IMR-90 (cell line): ENCODE measurements around the gene TMEM14B. TPM values are rescaled to one million over a fixed set of nuclear protein-coding genes. Genes with fewer than 3 reads are reported as not detected.
"Not testable (repeated sequence)": the region's sequence is repeated elsewhere in the genome, so short reads cannot be mapped to it uniquely, and the experiment has no call there.

Experiments used
- ATAC-seq: fragments of 200-7000 bp; cut with Tn5 transposase; 2 replicates; pipeline ENCODE4 v1.9.1; 2020; ENCODE audit warnings: low read depth, mild to moderate bottlenecking, moderate library complexity
- BruUV-seq: library from RNA; stranded (reverse); fragments of 400-500 nt; replicated peaks from 2 replicates; lab custom pipeline; 2021; lab: Mats Ljungman, UMichigan
- CTCF ChIA-PET: fragments of 300-600 bp; formaldehyde crosslinking; extraction: SDS; loops from one replicate; lab custom pipeline; 2021; ENCODE audit warnings: antibody characterized with exemption; lab: Yijun Ruan, JAX
- POLR2A ChIA-PET: fragments of 300-600 bp; sonication (Branson Sonifier 250); formaldehyde crosslinking; loops from one replicate; lab custom pipeline; 2022; ENCODE audit warnings: antibody characterized with exemption; ENCODE audit not compliant: unreplicated experiment; lab: Charles Lee
- DNase-seq: peaks from one replicate; pipeline ENCODE4 v3.0.0; 2013
- H2AFZ ChIP-seq: replicated peaks from 2 replicates; pipeline ENCODE3; 2013; ENCODE audit warnings: low read length, mild to moderate bottlenecking; ENCODE audit not compliant: poor library complexity
- H2AK5ac ChIP-seq: 2 replicates; pipeline ENCODE4 v1.6.1; 2013; ENCODE audit warnings: low read depth, low read length, inconsistent platforms
- H2AK9ac ChIP-seq: replicated peaks from 2 replicates; pipeline ENCODE3; 2013; ENCODE audit warnings: mild to moderate bottlenecking, low read depth, low read length, moderate library complexity; ENCODE audit not compliant: poor library complexity
- H2BK120ac ChIP-seq: 2 replicates; pipeline ENCODE4 v1.6.1; 2013; ENCODE audit warnings: low read depth, low read length, inconsistent platforms
- H2BK15ac ChIP-seq: 3 replicates; pipeline ENCODE4 v1.6.1; 2013; ENCODE audit warnings: low read depth, low read length, inconsistent platforms
- H2BK20ac ChIP-seq: 2 replicates; pipeline ENCODE4 v1.6.1; 2013; ENCODE audit warnings: low read depth, mild to moderate bottlenecking, inconsistent platforms, low read length, moderate library complexity
- H2BK5ac ChIP-seq: 2 replicates; pipeline ENCODE4 v1.6.1; 2013; ENCODE audit warnings: mild to moderate bottlenecking, low read depth, low read length, inconsistent platforms; ENCODE audit not compliant: poor library complexity, severe bottlenecking
- H3K14ac ChIP-seq: replicated peaks from 2 replicates; pipeline ENCODE4 v1.6.1; 2013; ENCODE audit warnings: low read depth, low read length, inconsistent platforms
- H3K18ac ChIP-seq: 2 replicates; pipeline ENCODE4 v1.6.1; 2013; ENCODE audit warnings: low read depth, low read length, control low read depth
- H3K23ac ChIP-seq: 2 replicates; pipeline ENCODE4 v1.6.1; 2013; ENCODE audit warnings: low read depth, low read length, inconsistent platforms
- H3K27ac ChIP-seq: 2 replicates; pipeline ENCODE4 v1.5.1; 2013; ENCODE audit warnings: mild to moderate bottlenecking, control low read depth, low read length; ENCODE audit not compliant: insufficient read depth
- H3K27me3 ChIP-seq: 2 replicates; pipeline ENCODE4 v1.6.1; 2013; ENCODE audit warnings: low read length; ENCODE audit not compliant: control insufficient read depth, insufficient read depth
- H3K36me3 ChIP-seq: 2 replicates; pipeline ENCODE4 v1.6.1; 2013; ENCODE audit warnings: low read length, mixed read lengths; ENCODE audit not compliant: control insufficient read depth, insufficient read depth
- H3K4ac ChIP-seq: 2 replicates; pipeline ENCODE4 v1.6.1; 2013; ENCODE audit warnings: low read depth, low read length, inconsistent platforms
- H3K4me1 ChIP-seq: 2 replicates; pipeline ENCODE4 v1.6.1; 2013; ENCODE audit warnings: low read length, mixed read lengths; ENCODE audit not compliant: control insufficient read depth, insufficient read depth
- H3K4me2 ChIP-seq: 2 replicates; pipeline ENCODE4 v1.6.1; 2013; ENCODE audit warnings: low read depth, mild to moderate bottlenecking, control low read depth, low read length, moderate library complexity
- H3K4me3 ChIP-seq: 2 replicates; pipeline ENCODE4 v1.5.1; 2013; ENCODE audit warnings: low read depth, mild to moderate bottlenecking, control low read depth, low read length, moderate library complexity; ENCODE audit not compliant: insufficient read depth
- H3K56ac ChIP-seq: 2 replicates; pipeline ENCODE4 v1.6.1; 2013; ENCODE audit warnings: low read length, inconsistent platforms; ENCODE audit not compliant: insufficient read depth; ENCODE audit errors: extremely low read depth
- H3K79me1 ChIP-seq, 2 experiments: 2 replicates each; pipeline ENCODE4 v1.6.1; 2013; ENCODE audit warnings: low read length in 2 of 2, inconsistent platforms in 1 of 2, low read depth in 1 of 2
- H3K9ac ChIP-seq: 2 replicates; pipeline ENCODE4 v1.6.1; 2013; ENCODE audit warnings: low read depth, low read length, control low read depth
- H3K9me1 ChIP-seq: 2 replicates; pipeline ENCODE4 v1.6.1; 2013; ENCODE audit warnings: low read length, inconsistent platforms; ENCODE audit not compliant: insufficient read depth
- H3K9me3 ChIP-seq: 2 replicates; pipeline ENCODE4 v1.6.1; 2013; ENCODE audit warnings: low read length; ENCODE audit not compliant: control insufficient read depth, insufficient read depth
- H4K20me1 ChIP-seq: 2 replicates; pipeline ENCODE4 v1.6.1; 2013; ENCODE audit warnings: low read length, inconsistent platforms; ENCODE audit not compliant: insufficient read depth
- H4K5ac ChIP-seq: 2 replicates; pipeline ENCODE4 v1.6.1; 2013; ENCODE audit warnings: mild to moderate bottlenecking, low read depth, low read length, control low read depth
- H4K8ac ChIP-seq, 2 experiments: 2 replicates each; pipeline ENCODE4 v1.6.1; 2013; ENCODE audit warnings: low read depth in 2 of 2, low read length in 2 of 2, control low read depth in 1 of 2, inconsistent platforms in 1 of 2
- H4K91ac ChIP-seq: 2 replicates; pipeline ENCODE4 v1.6.1; 2013; ENCODE audit warnings: low read depth, low read length, inconsistent platforms; ENCODE audit not compliant: insufficient read depth
- WGBS, 2 experiments: methylation state at CpG; one replicate each; pipeline versions ENCODE4 v1.1.5 to v1.1.7; 2013; ENCODE audit warnings: missing lambda C conversion rate in 2 of 2; ENCODE audit not compliant: insufficient read length in 1 of 2; ENCODE audit errors: extremely low coverage in 2 of 2; 5-methylcytosine and 5-hydroxymethylcytosine counted together
- dilution Hi-C: fragments of 300-500 bp; cut with HindIII; formaldehyde crosslinking; loops from one replicate; pipeline ENCODE4 v1.14.3; 2018; ENCODE audit warnings: low sequenced_read_pairs; ENCODE audit not compliant: unreplicated experiment
- in situ Hi-C: fragments of 300-500 bp; cut with MboI; formaldehyde crosslinking; loops from 3 replicates; pipeline ENCODE4 v1.14.3; 2019; ENCODE audit warnings: low sequenced_read_pairs, inconsistent platforms, mixed read lengths
- intact Hi-C: fragments of 100-400 bp; cut with micrococcal nuclease; formaldehyde crosslinking; loops from 2 replicates; pipeline ENCODE4 v1.10.0; 2022
- polyA plus RNA-seq, 3 experiments: library from polyadenylated mRNA; depleted of rRNA; stranded (reverse); fragments of >200 nt; gene quantifications; 2 replicates each; pipeline ENCODE4 v1.2.3, GENCODE V29; 2012; ENCODE audit warnings: low replicate concordance in 1 of 3
- total RNA-seq: library from RNA; depleted of rRNA; stranded (reverse); fragments of >200 nt; gene quantifications from 2 replicates; pipeline ENCODE4 v1.2.3, GENCODE V29; 2012

The TMEM14B gene
- total and polyA plus RNA-seq, 2 of the 4 experiments (the other 2 are of a cell fraction), result 66.5 to 81.4 TPM

DNA sequence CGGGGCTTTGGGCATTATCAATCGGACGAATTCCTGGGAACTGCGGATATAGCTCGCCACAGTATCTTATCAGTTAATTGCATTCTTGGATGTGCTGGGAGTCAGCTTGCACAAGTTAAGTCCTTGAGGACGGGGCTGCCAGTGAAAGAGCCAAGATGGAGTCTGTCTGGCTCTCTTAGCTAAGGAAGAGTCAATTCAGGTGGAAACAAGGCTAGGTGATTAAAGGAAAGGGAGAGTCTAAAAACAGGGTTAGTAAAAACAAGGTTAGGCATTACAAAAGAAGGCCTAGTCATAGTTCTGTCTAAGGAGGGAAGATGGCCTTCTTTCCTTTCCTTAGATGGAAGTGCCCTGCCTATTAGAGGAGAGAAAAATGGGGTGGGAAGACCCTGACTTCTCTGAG lies 3.0 kb downstream of the TMEM14B start:
- H4K5ac ChIP-seq, in situ Hi-C loops, H3K14ac ChIP-seq, H3K23ac ChIP-seq, H4K91ac ChIP-seq, H2BK20ac ChIP-seq, H3K9me3 ChIP-seq, H3K4me1 ChIP-seq, H3K4me2 ChIP-seq, H3K27me3 ChIP-seq, H3K4me3 ChIP-seq, H2BK5ac ChIP-seq, H3K18ac ChIP-seq, H4K8ac ChIP-seq, DNase-seq, H3K9ac ChIP-seq, H3K4ac ChIP-seq, H2BK120ac ChIP-seq, H3K27ac ChIP-seq, BruUV-seq, intact Hi-C loops, H4K20me1 ChIP-seq, H3K9me1 ChIP-seq, H2AFZ ChIP-seq, POLR2A ChIA-PET, dilution Hi-C loops, ATAC-seq, H2AK5ac ChIP-seq, H2BK15ac ChIP-seq, H3K56ac ChIP-seq, H2AK9ac ChIP-seq: not testable (repeated sequence)
- WGBS, 2 experiments, result 60% methylated on average over 1 of the region's 6 CpGs; no CpG with 5 or more reads in 1 of the 2 experiments
- Histone ChIP-seq H3K79me1 (peaks cover 39 to 76% of the 10 kb centered on the region in 2 experiments), H3K36me3 (peaks cover 27% of the 10 kb centered on the region)
- CTCF ChIA-PET, result interaction anchor here (1.7 kb wide), 1 partner anchor 9 kb away, joined by 3 read pairs; no protein-coding TSS in a partner anchor

- Histone ChIP-seq H3K79me1 (peaks cover 45 to 83% of the 10 kb centered on the region in 2 experiments), H3K36me3 (peaks cover 32% of the 10 kb centered on the region)
- H3K4me1 ChIP-seq, H4K91ac ChIP-seq, DNase-seq, H3K9me1 ChIP-seq, in situ Hi-C loops, H3K4me3 ChIP-seq, H3K23ac ChIP-seq, H3K9ac ChIP-seq, H2AK9ac ChIP-seq, H3K9me3 ChIP-seq, CTCF ChIA-PET, POLR2A ChIA-PET, H3K4me2 ChIP-seq, H3K27ac ChIP-seq, intact Hi-C loops, H2AK5ac ChIP-seq, H2BK15ac ChIP-seq, ATAC-seq, H3K4ac ChIP-seq, BruUV-seq, H4K20me1 ChIP-seq, dilution Hi-C loops, H3K56ac ChIP-seq, H2AFZ ChIP-seq, H2BK5ac ChIP-seq, H4K8ac ChIP-seq, H3K18ac ChIP-seq, H2BK20ac ChIP-seq, H4K5ac ChIP-seq, H3K27me3 ChIP-seq, H3K14ac ChIP-seq, H2BK120ac ChIP-seq: not testable (repeated sequence)
- WGBS, 2 experiments, result 100% methylated on average over 1 of the region's 5 CpGs; no CpG with 5 or more reads in 1 of the 2 experiments
Measured at GRCh38 chr6:10751757-10752156, 4.2 kb downstream of the TMEM14B start.
